Adrenal gland (tissue), 12 donors: Measurements from ENCODE around the gene RINL. TPM values are rescaled to one million over a fixed set of nuclear protein-coding genes. Genes with fewer than 3 reads are reported as not detected.
A peak's percentile ranks its signal among the peaks of the same experiment; 100 is the strongest.

Experiments used
- DNase-seq, 7 donors: peaks; one replicate each; pipeline ENCODE4 v3.0.0-alpha.2; 2019 to 2020
- H3K27ac ChIP-seq, 5 donors: fragments of 200-600 bp; sonication (generic) in 4 of 5; 1 replicate in 3 of 5; 2 replicates in 2 of 5; pipeline versions ENCODE4 v1.5.1 to v1.8.0; 2016 to 2020; ENCODE audit warnings: mild to moderate bottlenecking in 1 of 5
- H3K27me3 ChIP-seq: fragments of 200-600 bp; 2 replicates; pipeline ENCODE4 v1.8.0; 2021
- H3K36me3 ChIP-seq, 2 donors: fragments of 200-600 bp; replicated peaks in 1 of 2; 1 replicate in 1 of 2; 2 replicates in 1 of 2; pipeline versions ENCODE4 v1.5.1 to v1.8.0; 2018 to 2022
- H3K4me1 ChIP-seq, 2 donors: fragments of 200-600 bp; replicated peaks in 1 of 2; 1 replicate in 1 of 2; 2 replicates in 1 of 2; pipeline versions ENCODE4 v1.5.1 to v1.8.0; 2018 to 2021
- H3K4me3 ChIP-seq, 4 donors: fragments of 200-600 bp; sonication (generic) in 3 of 4; one replicate each; pipeline ENCODE4 v1.5.1; 2016 to 2018
- H3K9me3 ChIP-seq, 3 donors: fragments of 200-600 bp; sonication (generic) in 1 of 3; replicated peaks in 1 of 3; 1 replicate in 2 of 3; 2 replicates in 1 of 3; pipeline versions ENCODE4 v1.5.1 to v1.8.0; 2016 to 2021
- POLR2A ChIP-seq, 2 donors: fragments of 450-650 bp; IDR thresholded peaks; one replicate each; pipeline ENCODE4 v1.6.1; 2017; ENCODE audit warnings: antibody characterized with exemption in 2 of 2, mild to moderate bottlenecking in 2 of 2, moderate library complexity in 1 of 2
- WGBS, 4 donors: extraction: QIAGEN DNeasy Blood & Tissue Kit in 2 of 4; methylation state at CpG; one replicate each; pipeline versions ENCODE4 v1.1.5 to v1.1.7; 2013 to 2017; 5-methylcytosine and 5-hydroxymethylcytosine counted together
- intact Hi-C, 2 donors: fragments of 100-400 bp; cut with DNase I; formaldehyde crosslinking; loops; one replicate each; pipeline versions ENCODE4 v1.14.1 to v1.15.0; 2022 to 2023
- polyA plus RNA-seq, 3 donors: library from polyadenylated mRNA; stranded (reverse); fragments of 200-250 nt in 2 of 3; fragments of 350-450 nt in 1 of 3; fragmentation: Illumina TruSeq in 1 of 3; extraction: RNeasy Lipid Tissue Mini Kit (QIAGEN cat#74804) in 1 of 3; gene quantifications; one replicate each; pipeline ENCODE4 v1.2.3, GENCODE V29; 2013 to 2014
- total RNA-seq, 9 donors: library from RNA; depleted of rRNA in 4 of 9; stranded (reverse); fragments of >200 nt in 4 of 9; fragments of 120-200 nt in 1 of 9; fragmentation: NEBNext Ultra II Directional in 1 of 9; extraction: Animal tissue kit (Norgen Biotek cat#: 25700) in 1 of 9; gene quantifications; one replicate each; pipeline versions ENCODE4 v1.1.0 to v1.2.4, GENCODE V29; 2013 to 2023
- TF ChIP-seq, protein P1 (sequence below), 6 experiments: fragments of 450-650 bp in 4 of 6; fragments of 200-600 bp in 2 of 6; sonication (generic) in 1 of 6; IDR thresholded peaks; 1 replicate in 5 of 6; 2 replicates in 1 of 6; pipeline versions ENCODE4 v1.5.1 to v1.8.0; 2016 to 2021; ENCODE audit warnings: antibody characterized with exemption in 6 of 6, mild to moderate bottlenecking in 2 of 6, moderate library complexity in 1 of 6
- donor health status: healthy with polysubstance abuse.
- donor health status: Bipolar disorder and iron deficiency.
- donor health status: DM: yes; HTN: yes; CAD: no.
- donor health status: DM: no; HTN: no; CAD: no.
- donor health status: DM: no; HTN: no; CAD: no.
- donor health status: DM: yes; HTN: yes; CAD: no.

RINL gene
- total and polyA plus RNA-seq, 12 donors: 0.54 to 24.1 (median 4.9) TPM

DNA sequence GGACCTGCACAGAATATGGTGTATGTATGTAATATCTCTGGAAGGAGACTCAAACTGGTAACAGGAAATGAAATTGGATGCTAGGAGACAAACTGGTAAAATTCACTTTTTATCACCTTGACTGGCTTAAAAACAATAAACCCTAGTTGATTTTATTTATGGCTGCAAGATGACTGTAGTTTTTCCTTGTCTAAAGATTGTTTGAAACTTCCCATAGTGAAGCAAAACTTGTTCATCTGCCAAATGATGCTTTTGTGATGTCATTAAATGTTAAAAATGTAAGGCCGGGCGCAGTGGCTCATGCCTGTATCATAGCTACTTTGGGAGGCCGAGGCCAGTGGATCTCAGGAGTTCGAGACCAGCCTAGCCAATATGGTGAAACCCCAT is 44.0 kb downstream of the RINL start:
- no peak for DNase-seq
- WGBS, 4 donors: 94 to 100% (median 95%) methylated on average over 4 of the region's 4 CpGs
- H3K4me3 ChIP-seq: no peak overlapping the region
- TF ChIP-seq POLR2A (IDR thresholded peaks at IDR 0.05): no peak
- TF ChIP-seq, protein P1, sequence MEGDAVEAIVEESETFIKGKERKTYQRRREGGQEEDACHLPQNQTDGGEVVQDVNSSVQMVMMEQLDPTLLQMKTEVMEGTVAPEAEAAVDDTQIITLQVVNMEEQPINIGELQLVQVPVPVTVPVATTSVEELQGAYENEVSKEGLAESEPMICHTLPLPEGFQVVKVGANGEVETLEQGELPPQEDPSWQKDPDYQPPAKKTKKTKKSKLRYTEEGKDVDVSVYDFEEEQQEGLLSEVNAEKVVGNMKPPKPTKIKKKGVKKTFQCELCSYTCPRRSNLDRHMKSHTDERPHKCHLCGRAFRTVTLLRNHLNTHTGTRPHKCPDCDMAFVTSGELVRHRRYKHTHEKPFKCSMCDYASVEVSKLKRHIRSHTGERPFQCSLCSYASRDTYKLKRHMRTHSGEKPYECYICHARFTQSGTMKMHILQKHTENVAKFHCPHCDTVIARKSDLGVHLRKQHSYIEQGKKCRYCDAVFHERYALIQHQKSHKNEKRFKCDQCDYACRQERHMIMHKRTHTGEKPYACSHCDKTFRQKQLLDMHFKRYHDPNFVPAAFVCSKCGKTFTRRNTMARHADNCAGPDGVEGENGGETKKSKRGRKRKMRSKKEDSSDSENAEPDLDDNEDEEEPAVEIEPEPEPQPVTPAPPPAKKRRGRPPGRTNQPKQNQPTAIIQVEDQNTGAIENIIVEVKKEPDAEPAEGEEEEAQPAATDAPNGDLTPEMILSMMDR (IDR thresholded peaks at IDR 0.05): no peak
- no peaks in the 10 kb centered on the region for H3K27me3 ChIP-seq
- H3K4me1 ChIP-seq: peaks cover 28 to 63% of the 10 kb centered on the region in 2 donors
- intact Hi-C loops: no loop called here
- H3K9me3 ChIP-seq: no peaks in the 10 kb centered on the region
- H3K36me3 ChIP-seq: peaks cover 0 to 55% of the 10 kb centered on the region in 2 donors
- H3K27ac ChIP-seq: peak overlapping the region in 1 of 5 donors; percentile 2

DNA sequence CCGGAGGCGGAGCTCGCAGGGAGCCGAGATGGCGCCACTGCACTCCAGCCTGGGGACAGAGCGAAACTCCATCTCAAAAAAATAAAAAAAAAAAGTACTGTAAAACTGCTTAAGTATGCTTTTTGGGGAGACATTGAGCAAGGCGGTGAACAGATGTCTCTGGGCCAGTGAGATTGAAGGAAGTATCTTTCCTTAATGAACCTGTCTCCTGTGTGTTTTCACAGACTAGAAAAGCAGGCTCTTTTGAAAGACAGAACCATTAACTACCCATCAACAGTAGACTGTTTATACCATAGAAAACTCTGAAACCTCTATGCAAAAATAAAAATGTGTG is 45.0 kb downstream of the RINL start:
- H3K27ac ChIP-seq: peak overlapping the region in 4 of 5 donors; percentile 83 to 99 (median 94)
- H3K36me3 ChIP-seq: peaks cover 0 to 55% of the 10 kb centered on the region in 2 donors
- no peak for TF ChIP-seq POLR2A (IDR thresholded peaks at IDR 0.05)
- TF ChIP-seq, protein P1 (IDR thresholded peaks at IDR 0.05): no peak

DNA sequence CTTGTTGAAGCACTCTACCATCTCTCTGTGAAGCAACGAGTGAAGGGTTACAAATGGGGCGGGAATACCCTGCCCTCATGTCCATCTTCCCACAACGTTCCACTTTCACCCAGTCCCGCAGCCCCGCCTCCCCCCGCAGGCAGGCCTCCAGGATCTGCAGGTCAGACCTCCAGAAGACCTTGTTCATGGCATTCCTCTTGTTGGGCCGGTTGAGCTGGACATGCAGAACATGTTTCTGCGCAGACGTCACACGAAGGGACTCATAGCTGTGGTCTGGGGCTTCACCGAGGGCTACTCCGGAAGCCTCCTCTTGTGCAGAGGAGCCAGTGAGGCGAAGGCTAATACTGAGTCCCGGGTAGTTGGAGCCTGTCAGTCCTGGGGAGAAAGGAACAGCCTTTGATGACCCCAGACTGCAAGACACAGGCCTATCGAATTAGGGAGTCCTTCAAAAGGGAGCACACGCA is 46.9 kb downstream of the RINL start:
- no peaks in the 10 kb centered on the region for H3K27me3 ChIP-seq
- intact Hi-C loops: no loop called here
- no peak for TF ChIP-seq POLR2A (IDR thresholded peaks at IDR 0.05)
- TF ChIP-seq, protein P1 (IDR thresholded peaks at IDR 0.05): no peak
- WGBS, 4 donors: 2 to 3% (median 2%) methylated on average over 9 to 16 of the region's 16 CpGs
- H3K9me3 ChIP-seq: no peaks in the 10 kb centered on the region
- H3K27ac ChIP-seq: peak overlapping the region; percentile 66 to 99 (median 90)
- DNase-seq: peak; percentile 71 to 90 (median 80)
- H3K36me3 ChIP-seq: peaks cover 0 to 47% of the 10 kb centered on the region in 2 donors
- H3K4me3 ChIP-seq: peak overlapping the region; percentile 11 to 77 (median 40)
- peaks cover 24 to 47% of the 10 kb centered on the region in 2 donors for H3K4me1 ChIP-seq

More for the DNA sequence above, 45.0 kb downstream of the RINL start:
- no peak for DNase-seq
- WGBS, 4 donors: 74 to 99% (median 86%) methylated on average over 7 of the region's 7 CpGs
- Histone ChIP-seq H3K4me1 (peaks cover 24 to 55% of the 10 kb centered on the region in 2 donors), H3K9me3 (no peaks in the 10 kb centered on the region), H3K27me3 (no peaks in the 10 kb centered on the region), H3K4me3 (no peak overlapping the region)
- intact Hi-C loops: no loop called here

DNA sequence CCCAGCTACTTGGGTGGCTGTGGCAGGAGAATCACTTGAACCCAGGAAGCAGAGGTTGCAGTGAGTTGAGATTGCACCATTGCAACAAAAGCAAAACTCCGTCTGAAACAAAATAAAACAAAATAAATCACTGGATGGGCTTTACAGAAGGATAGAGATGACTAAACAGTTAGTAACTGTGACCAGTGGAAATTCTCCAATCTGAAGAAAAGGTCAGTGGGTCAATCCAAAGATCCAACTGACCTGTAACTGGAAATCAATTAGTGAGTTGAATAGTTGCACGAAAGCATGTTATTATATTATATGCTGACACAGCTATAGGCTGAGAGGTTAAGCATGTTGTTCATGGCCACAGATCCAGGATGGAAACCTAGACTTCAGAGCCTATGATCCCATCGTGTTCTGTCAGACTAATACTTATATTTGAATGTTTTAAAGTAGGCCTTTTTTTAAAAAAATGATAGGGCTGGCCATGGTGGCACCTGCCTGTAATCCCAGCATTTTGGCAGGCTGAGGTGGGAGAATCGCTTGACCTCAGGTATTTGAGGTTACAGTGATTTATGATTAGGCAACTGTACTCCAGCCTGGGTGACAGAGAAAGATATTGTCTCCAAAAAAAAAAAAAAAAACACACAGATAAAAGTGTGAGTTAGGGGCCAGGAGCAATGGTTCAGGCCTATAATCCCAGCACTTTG is 47.9 kb downstream of the RINL start:
- no peaks in the 10 kb centered on the region for H3K9me3 ChIP-seq
- no peaks in the 10 kb centered on the region for H3K27me3 ChIP-seq
- TF ChIP-seq, protein P1 (IDR thresholded peaks at IDR 0.05): no peak
- no peak for TF ChIP-seq POLR2A (IDR thresholded peaks at IDR 0.05)
- 33 to 47% (median 38%) methylated on average over 4 of the region's 4 CpGs for WGBS, 4 donors
- H3K36me3 ChIP-seq: peaks cover 0 to 37% of the 10 kb centered on the region in 2 donors
- peak in 1 of 7 donors; percentile 49 for DNase-seq
- peak overlapping the region in 1 of 4 donors; percentile 77 for H3K4me3 ChIP-seq
- H3K4me1 ChIP-seq: peaks cover 24 to 37% of the 10 kb centered on the region in 2 donors
- H3K27ac ChIP-seq: peak overlapping the region; percentile 76 to 99 (median 90)
- intact Hi-C loops: no loop called here
